Measurements from ENCODE around the gene NCS1.
A peak's percentile ranks its signal among the peaks of the same experiment; 100 is the strongest.

Gene NCS1

DNA sequence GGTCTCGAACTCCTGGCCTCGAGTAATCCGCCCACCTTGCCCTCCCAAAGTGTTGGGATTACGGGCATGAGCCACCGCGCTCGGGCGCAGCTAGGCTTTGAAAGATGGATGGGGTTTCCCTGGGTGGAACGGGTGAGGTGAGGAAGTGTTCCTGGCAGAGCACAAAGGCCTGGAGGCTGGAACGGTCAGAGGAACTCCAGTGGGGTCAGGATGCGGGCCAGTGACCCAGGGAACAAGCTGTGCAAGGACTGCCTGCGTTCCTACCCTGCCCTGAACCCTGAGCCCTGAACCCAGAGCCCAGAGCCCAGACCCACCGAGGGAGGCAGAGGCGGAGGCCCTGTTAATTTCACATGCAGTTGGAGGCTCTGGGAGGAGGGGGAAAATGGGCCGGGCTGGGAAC lies 23.4 kb downstream of the NCS1 start:
- TF ChIP-seq ZBTB7A (IDR thresholded peaks at IDR 0.05; ENCODE audit: low read depth): 0 out of 2 replicates have a peak, but pooled peaks have one; percentile 17
- TF ChIP-seq YY1 (IDR thresholded peaks at IDR 0.05; ENCODE audit: low read depth): no peak

DNA sequence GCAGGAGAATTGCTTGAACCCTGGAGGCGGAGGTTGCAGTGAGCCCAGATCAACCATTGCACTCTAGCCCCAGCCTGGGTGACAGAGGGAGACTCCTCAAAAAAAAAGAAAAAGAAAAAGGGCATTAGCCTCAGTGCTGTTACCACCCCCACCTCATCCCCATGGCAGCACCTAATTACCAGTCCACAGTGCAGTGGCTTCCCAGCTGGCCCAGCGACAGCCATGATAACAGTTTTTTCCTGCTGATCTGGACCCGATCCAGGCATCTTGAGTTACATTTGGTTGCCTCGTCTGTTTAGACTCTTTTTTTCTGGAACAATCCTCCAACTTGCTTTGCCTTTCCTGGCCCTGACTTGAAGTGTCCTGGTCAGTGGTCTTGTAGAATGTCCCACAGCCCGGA lies 24.4 kb downstream of the NCS1 start:
- TF ChIP-seq YY1 (IDR thresholded peaks at IDR 0.05; ENCODE audit: low read depth) (peak; percentile 48; the same call in 1 of the 2 replicates), NFIC (IDR thresholded peaks at IDR 0.05) (peak; percentile 73)
- TF ChIP-seq, protein P1, sequence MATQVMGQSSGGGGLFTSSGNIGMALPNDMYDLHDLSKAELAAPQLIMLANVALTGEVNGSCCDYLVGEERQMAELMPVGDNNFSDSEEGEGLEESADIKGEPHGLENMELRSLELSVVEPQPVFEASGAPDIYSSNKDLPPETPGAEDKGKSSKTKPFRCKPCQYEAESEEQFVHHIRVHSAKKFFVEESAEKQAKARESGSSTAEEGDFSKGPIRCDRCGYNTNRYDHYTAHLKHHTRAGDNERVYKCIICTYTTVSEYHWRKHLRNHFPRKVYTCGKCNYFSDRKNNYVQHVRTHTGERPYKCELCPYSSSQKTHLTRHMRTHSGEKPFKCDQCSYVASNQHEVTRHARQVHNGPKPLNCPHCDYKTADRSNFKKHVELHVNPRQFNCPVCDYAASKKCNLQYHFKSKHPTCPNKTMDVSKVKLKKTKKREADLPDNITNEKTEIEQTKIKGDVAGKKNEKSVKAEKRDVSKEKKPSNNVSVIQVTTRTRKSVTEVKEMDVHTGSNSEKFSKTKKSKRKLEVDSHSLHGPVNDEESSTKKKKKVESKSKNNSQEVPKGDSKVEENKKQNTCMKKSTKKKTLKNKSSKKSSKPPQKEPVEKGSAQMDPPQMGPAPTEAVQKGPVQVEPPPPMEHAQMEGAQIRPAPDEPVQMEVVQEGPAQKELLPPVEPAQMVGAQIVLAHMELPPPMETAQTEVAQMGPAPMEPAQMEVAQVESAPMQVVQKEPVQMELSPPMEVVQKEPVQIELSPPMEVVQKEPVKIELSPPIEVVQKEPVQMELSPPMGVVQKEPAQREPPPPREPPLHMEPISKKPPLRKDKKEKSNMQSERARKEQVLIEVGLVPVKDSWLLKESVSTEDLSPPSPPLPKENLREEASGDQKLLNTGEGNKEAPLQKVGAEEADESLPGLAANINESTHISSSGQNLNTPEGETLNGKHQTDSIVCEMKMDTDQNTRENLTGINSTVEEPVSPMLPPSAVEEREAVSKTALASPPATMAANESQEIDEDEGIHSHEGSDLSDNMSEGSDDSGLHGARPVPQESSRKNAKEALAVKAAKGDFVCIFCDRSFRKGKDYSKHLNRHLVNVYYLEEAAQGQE (IDR thresholded peaks at IDR 0.05; ENCODE audit: low read depth): no peak

DNA sequence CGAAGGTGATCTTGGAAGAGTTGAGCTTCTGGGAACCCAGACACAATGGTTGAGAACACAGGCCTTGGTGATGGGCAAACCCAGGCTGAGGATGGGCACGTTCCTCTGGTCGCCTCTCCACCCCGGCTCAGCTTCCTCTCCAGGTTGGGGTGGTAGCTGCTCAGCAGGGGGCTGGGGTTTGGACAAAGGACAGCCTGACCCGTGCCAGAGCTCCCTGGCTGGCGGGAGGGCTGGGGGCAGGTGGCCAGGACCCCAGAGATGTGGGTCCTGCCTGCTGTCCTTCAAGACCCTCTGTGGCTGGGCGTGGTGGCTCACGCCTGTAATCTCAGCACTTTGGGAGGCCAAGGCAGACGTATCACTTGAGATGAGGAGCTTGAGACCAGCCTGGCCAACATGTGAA lies 25.2 kb downstream of the NCS1 start:
- TF ChIP-seq RAD21 (IDR thresholded peaks at IDR 0.05; ENCODE audit: low read depth) (no peak), TEAD4 (IDR thresholded peaks at IDR 0.05) (0 out of 2 replicates have a peak, but pooled peaks have one; percentile 6), EP300 (IDR thresholded peaks at IDR 0.05; ENCODE audit: borderline replicate concordance) (0 out of 2 replicates have a peak, but pooled peaks have one; percentile 41), EGR1 (IDR thresholded peaks at IDR 0.05) (no peak), CEBPB (IDR thresholded peaks at IDR 0.05) (no peak), YY1 (IDR thresholded peaks at IDR 0.05; ENCODE audit: low read depth) (no peak), TAF1 (IDR thresholded peaks at IDR 0.05; ENCODE audit: low read depth) (no peak)
- TF ChIP-seq, protein P2, sequence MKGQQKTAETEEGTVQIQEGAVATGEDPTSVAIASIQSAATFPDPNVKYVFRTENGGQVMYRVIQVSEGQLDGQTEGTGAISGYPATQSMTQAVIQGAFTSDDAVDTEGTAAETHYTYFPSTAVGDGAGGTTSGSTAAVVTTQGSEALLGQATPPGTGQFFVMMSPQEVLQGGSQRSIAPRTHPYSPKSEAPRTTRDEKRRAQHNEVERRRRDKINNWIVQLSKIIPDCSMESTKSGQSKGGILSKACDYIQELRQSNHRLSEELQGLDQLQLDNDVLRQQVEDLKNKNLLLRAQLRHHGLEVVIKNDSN (IDR thresholded peaks at IDR 0.05): no peak

DNA sequence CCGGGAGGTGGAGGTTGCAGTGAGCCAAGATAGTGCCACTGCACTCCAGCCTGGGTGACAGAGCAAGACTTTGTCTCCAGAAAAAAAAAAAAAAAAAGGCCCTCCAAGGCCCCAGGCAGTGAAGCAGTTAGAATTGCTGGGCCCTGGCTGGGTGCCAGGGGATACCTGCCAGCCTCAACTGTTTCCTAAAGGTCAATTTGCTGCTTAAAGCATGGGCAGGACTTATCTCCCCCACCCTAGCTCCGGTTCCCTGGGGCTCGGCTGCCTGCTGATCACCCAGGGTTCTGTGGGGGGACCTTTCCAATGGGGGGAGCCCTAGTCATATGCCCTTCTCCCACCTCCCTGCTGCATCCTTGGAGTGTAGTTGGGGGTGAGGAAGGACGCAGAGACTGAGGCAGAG lies 25.7 kb downstream of the NCS1 start:
- TF ChIP-seq NFIC (IDR thresholded peaks at IDR 0.05) (peak; percentile 96), EP300 (IDR thresholded peaks at IDR 0.05; ENCODE audit: borderline replicate concordance) (peak; percentile 85), TAF1 (IDR thresholded peaks at IDR 0.05; ENCODE audit: low read depth) (no peak), TCF12 (IDR thresholded peaks at IDR 0.05; ENCODE audit: low read depth) (peak; percentile 78), RAD21 (IDR thresholded peaks at IDR 0.05; ENCODE audit: low read depth) (0 out of 2 replicates have a peak, but pooled peaks have one; percentile 1), TEAD4 (IDR thresholded peaks at IDR 0.05) (peak; percentile 67; the same call in 1 of the 2 replicates), FOXM1 (IDR thresholded peaks at IDR 0.05; ENCODE audit: borderline replicate concordance, low read depth) (peak; percentile 58; the same call in 1 of the 2 replicates)
- TF ChIP-seq, protein P3, sequence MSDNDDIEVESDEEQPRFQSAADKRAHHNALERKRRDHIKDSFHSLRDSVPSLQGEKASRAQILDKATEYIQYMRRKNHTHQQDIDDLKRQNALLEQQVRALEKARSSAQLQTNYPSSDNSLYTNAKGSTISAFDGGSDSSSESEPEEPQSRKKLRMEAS (IDR thresholded peaks at IDR 0.05): no peak; the same call in 1 of the 2 replicates

DNA sequence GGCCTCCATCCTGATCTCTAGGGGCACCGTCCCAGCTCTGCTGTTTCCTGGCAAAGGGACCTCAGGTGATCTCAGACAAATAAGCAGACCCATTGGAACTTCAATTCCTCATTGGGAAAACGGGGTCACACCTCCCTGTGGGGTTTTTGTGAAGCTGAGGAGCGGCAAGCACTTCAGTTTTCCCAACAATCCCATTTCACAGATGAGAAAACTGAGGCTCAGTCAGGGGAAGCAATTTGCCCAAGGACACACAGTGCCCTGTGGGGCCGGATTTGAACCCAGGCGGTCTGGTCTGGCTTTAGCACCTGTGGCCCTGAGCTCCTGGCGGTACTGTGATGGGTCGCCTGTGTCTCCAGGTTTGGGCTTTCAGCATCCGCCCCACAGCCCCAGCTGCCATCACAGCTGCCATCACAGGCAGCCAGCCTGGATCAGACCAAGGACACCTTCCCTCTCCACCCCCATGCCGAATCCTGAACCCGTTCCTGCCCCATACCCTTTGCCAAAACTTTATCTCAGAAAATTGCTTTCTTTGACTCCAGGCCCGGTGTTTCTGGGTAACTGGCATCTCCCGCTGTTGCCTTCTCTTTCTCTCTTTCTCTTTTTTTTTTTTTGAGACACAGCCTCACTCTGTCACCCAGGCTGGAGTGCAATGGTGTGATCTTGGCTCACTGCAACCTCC lies 26.4 kb downstream of the NCS1 start:
- TF ChIP-seq ZBTB7A (IDR thresholded peaks at IDR 0.05; ENCODE audit: low read depth) (no peak), TAF1 (IDR thresholded peaks at IDR 0.05; ENCODE audit: low read depth) (no peak), TEAD4 (IDR thresholded peaks at IDR 0.05) (no peak), EGR1 (IDR thresholded peaks at IDR 0.05) (no peak), CEBPB (IDR thresholded peaks at IDR 0.05) (no peak), CREB1 (IDR thresholded peaks at IDR 0.05; ENCODE audit: low read depth) (no peak), EP300 (IDR thresholded peaks at IDR 0.05; ENCODE audit: borderline replicate concordance) (no peak), TCF12 (IDR thresholded peaks at IDR 0.05; ENCODE audit: low read depth) (no peak), FOXM1 (IDR thresholded peaks at IDR 0.05; ENCODE audit: borderline replicate concordance, low read depth) (no peak), RAD21 (IDR thresholded peaks at IDR 0.05; ENCODE audit: low read depth) (no peak)
- TF ChIP-seq, protein P2 (IDR thresholded peaks at IDR 0.05): no peak
- TF ChIP-seq, protein P3 (IDR thresholded peaks at IDR 0.05): no peak

DNA sequence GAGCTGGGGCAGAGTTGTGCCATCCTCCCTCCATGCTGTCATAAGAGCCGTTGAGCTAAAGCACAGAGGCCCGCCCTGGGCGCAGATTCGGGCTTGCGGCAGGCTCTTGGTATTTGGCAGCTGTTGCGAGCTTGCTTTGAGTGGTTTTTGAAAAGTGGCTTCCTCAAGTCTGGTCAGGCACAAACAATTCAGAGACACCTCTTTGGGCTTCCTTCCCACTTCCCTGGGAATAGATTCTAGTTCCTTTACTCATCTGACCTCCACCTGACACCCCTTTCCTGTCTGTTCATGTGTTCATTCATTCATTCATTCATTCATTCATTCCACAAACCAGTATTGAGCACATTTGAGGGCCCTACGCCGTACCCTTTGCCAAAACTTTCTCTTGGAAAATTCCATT lies 27.4 kb downstream of the NCS1 start:
- TF ChIP-seq TAF1 (IDR thresholded peaks at IDR 0.05; ENCODE audit: low read depth): no peak
- TF ChIP-seq CEBPB (IDR thresholded peaks at IDR 0.05): no peak; the same call in 1 of the 2 replicates
- no peak; the same call in 1 of the 2 replicates for TF ChIP-seq EP300 (IDR thresholded peaks at IDR 0.05; ENCODE audit: borderline replicate concordance)
- TF ChIP-seq, protein P1 (IDR thresholded peaks at IDR 0.05; ENCODE audit: low read depth): 0 out of 2 replicates have a peak, but pooled peaks have one; percentile 2
- TF ChIP-seq ZBTB7A (IDR thresholded peaks at IDR 0.05; ENCODE audit: low read depth): no peak
- TF ChIP-seq RAD21 (IDR thresholded peaks at IDR 0.05; ENCODE audit: low read depth): no peak
- peak; percentile 69; the same call in 1 of the 2 replicates for TF ChIP-seq TCF12 (IDR thresholded peaks at IDR 0.05; ENCODE audit: low read depth)
- no peak for TF ChIP-seq YY1 (IDR thresholded peaks at IDR 0.05; ENCODE audit: low read depth)
- peak; percentile 74 for TF ChIP-seq NFIC (IDR thresholded peaks at IDR 0.05)
- TF ChIP-seq TEAD4 (IDR thresholded peaks at IDR 0.05): peak; percentile 66; the same call in 1 of the 2 replicates
- TF ChIP-seq, protein P2 (IDR thresholded peaks at IDR 0.05): 0 out of 2 replicates have a peak, but pooled peaks have one; percentile 2
- TF ChIP-seq FOXM1 (IDR thresholded peaks at IDR 0.05; ENCODE audit: borderline replicate concordance, low read depth): peak; percentile 54; the same call in 1 of the 2 replicates

Measured in Ishikawa (cell line).